ENCODE results near the gene STARD4.

- no peak for TF ChIP-seq CTCF (IDR thresholded peaks at IDR 0.05 in 4 of 5, conservative IDR thresholded peaks at IDR 0.05 in 1 of 5)
- no peak for TF ChIP-seq POLR2A (IDR thresholded peaks at IDR 0.05)
Observed at GRCh38 chr5:111454198-111454622, 58.1 kb downstream of the STARD4 start.

All from gastrocnemius medialis (tissue), 4 donors.